ENCODE measurements around the gene PRRX2. TPM values are rescaled to one million over a fixed set of nuclear protein-coding genes. Genes with fewer than 3 reads are reported as not detected.

The PRRX2 gene
- total and polyA plus RNA-seq, 2 of the 13 experiments (the other 11 are each of a cell fraction or from before 2014, with no cell fraction given) = 0.05 TPM; not detected in 1

GRCh38 chr9:129737479-129738274, 72.2 kb downstream of the PRRX2 start (continued):
- TF ChIP-seq HNRNPLL (IDR thresholded peaks at IDR 0.05; ENCODE audit: low read depth, low read length, poor library complexity, severe bottlenecking) (peak; percentile 56), ZNF34 (CRISPR knock-in tag; IDR thresholded peaks at IDR 0.05; ENCODE audit: borderline replicate concordance) (no peak), NFKBIZ (CRISPR knock-in tag; IDR thresholded peaks at IDR 0.05) (no peak), ZNF850 (CRISPR knock-in tag; conservative IDR thresholded peaks at IDR 0.05) (no peak), IKZF1 (IDR thresholded peaks at IDR 0.05) (no peak), ZBTB44 (CRISPR knock-in tag; IDR thresholded peaks at IDR 0.05) (no peak), ZNF780A (CRISPR knock-in tag; IDR thresholded peaks at IDR 0.05) (no peak), ZNF335 (CRISPR knock-in tag; IDR thresholded peaks at IDR 0.05) (no peak), GABPB1 (CRISPR knock-in tag; IDR thresholded peaks at IDR 0.05) (peak; percentile 83; the same call in 1 of the 2 replicates), KLF11 (CRISPR knock-in tag; IDR thresholded peaks at IDR 0.05) (no peak), SIX1 (CRISPR knock-in tag; IDR thresholded peaks at IDR 0.05; ENCODE audit: borderline replicate concordance) (no peak), ZNF350 (CRISPR knock-in tag; IDR thresholded peaks at IDR 0.05; ENCODE audit: borderline replicate concordance, low read depth) (peak; percentile 29; the same call in 1 of the 2 replicates), REPIN1 (CRISPR knock-in tag; IDR thresholded peaks at IDR 0.05; ENCODE audit: borderline replicate concordance, low read depth) (no peak), CENPBD1 (CRISPR knock-in tag; IDR thresholded peaks at IDR 0.05; ENCODE audit: borderline replicate concordance, low read depth) (no peak)
- TF ChIP-seq, protein P1, sequence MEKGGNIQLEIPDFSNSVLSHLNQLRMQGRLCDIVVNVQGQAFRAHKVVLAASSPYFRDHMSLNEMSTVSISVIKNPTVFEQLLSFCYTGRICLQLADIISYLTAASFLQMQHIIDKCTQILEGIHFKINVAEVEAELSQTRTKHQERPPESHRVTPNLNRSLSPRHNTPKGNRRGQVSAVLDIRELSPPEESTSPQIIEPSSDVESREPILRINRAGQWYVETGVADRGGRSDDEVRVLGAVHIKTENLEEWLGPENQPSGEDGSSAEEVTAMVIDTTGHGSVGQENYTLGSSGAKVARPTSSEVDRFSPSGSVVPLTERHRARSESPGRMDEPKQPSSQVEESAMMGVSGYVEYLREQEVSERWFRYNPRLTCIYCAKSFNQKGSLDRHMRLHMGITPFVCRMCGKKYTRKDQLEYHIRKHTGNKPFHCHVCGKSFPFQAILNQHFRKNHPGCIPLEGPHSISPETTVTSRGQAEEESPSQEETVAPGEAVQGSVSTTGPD (CRISPR knock-in tag; IDR thresholded peaks at IDR 0.05) = no peak
- TF ChIP-seq, protein P2, sequence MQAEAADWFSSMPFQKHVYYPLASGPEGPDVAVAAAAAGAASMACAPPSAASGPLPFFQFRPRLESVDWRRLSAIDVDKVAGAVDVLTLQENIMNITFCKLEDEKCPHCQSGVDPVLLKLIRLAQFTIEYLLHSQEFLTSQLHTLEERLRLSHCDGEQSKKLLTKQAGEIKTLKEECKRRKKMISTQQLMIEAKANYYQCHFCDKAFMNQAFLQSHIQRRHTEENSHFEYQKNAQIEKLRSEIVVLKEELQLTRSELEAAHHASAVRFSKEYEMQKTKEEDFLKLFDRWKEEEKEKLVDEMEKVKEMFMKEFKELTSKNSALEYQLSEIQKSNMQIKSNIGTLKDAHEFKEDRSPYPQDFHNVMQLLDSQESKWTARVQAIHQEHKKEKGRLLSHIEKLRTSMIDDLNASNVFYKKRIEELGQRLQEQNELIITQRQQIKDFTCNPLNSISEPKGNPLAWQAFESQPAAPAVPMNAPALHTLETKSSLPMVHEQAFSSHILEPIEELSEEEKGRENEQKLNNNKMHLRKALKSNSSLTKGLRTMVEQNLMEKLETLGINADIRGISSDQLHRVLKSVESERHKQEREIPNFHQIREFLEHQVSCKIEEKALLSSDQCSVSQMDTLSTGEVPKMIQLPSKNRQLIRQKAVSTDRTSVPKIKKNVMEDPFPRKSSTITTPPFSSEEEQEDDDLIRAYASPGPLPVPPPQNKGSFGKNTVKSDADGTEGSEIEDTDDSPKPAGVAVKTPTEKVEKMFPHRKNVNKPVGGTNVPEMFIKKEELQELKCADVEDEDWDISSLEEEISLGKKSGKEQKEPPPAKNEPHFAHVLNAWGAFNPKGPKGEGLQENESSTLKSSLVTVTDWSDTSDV (CRISPR knock-in tag; IDR thresholded peaks at IDR 0.05) = no peak
- TF ChIP-seq, protein P3, sequence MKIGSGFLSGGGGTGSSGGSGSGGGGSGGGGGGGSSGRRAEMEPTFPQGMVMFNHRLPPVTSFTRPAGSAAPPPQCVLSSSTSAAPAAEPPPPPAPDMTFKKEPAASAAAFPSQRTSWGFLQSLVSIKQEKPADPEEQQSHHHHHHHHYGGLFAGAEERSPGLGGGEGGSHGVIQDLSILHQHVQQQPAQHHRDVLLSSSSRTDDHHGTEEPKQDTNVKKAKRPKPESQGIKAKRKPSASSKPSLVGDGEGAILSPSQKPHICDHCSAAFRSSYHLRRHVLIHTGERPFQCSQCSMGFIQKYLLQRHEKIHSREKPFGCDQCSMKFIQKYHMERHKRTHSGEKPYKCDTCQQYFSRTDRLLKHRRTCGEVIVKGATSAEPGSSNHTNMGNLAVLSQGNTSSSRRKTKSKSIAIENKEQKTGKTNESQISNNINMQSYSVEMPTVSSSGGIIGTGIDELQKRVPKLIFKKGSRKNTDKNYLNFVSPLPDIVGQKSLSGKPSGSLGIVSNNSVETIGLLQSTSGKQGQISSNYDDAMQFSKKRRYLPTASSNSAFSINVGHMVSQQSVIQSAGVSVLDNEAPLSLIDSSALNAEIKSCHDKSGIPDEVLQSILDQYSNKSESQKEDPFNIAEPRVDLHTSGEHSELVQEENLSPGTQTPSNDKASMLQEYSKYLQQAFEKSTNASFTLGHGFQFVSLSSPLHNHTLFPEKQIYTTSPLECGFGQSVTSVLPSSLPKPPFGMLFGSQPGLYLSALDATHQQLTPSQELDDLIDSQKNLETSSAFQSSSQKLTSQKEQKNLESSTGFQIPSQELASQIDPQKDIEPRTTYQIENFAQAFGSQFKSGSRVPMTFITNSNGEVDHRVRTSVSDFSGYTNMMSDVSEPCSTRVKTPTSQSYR (CRISPR knock-in tag; IDR thresholded peaks at IDR 0.05; ENCODE audit: borderline replicate concordance) = no peak

Measured in HepG2 (cell line).